Retina (tissue), 1 donor: ENCODE results near the gene GIT2.
A peak's percentile ranks its signal among the peaks of the same experiment; 100 is the strongest.
"Not testable (repeated sequence)": the region's sequence is repeated elsewhere in the genome, so short reads cannot be mapped to it uniquely, and the experiment has no call there.

Experiments
- DNase-seq: peaks from one replicate; pipeline ENCODE4 v3.0.0-alpha.2; 2016

Gene GIT2

GRCh38 chr12:109915171-109916040 lies 80.8 kb downstream of the GIT2 start:
- DNase-seq, result no peak

- no peak for DNase-seq
Measured at GRCh38 chr12:109914461-109914860, 81.7 kb downstream of the GIT2 start.

GRCh38 chr12:109912855-109913321 lies 83.3 kb downstream of the GIT2 start:
- DNase-seq, result no peak

GRCh38 chr12:109910969-109911348 lies 85.2 kb downstream of the GIT2 start:
- DNase-seq, result no peak

- no peak for DNase-seq
Measured at GRCh38 chr12:109910254-109910968, 85.8 kb downstream of the GIT2 start.

GRCh38 chr12:109905301-109905700 lies 90.9 kb downstream of the GIT2 start:
- no peak for DNase-seq

- DNase-seq, result no peak
Measured at GRCh38 chr12:109902891-109903418, 93.2 kb downstream of the GIT2 start.

GRCh38 chr12:109900752-109901580 lies 95.2 kb downstream of the GIT2 start:
- DNase-seq, result no peak

- DNase-seq, result peak; percentile 93
Measured at GRCh38 chr12:109899783-109900751, 96.1 kb downstream of the GIT2 start, which contains the start of gene TCHP. Gene TCHP, plus strand, starts transcription at chr12:109900274. Its CDS starts 2,753 bp downstream, at chr12:109903027.

- DNase-seq, result not testable (repeated sequence)
Measured at GRCh38 chr12:109899345-109899744, 96.8 kb downstream of the GIT2 start.

- DNase-seq, result no peak
Measured at GRCh38 chr12:109897029-109897428, 99.1 kb downstream of the GIT2 start.

- DNase-seq, result no peak
Measured at GRCh38 chr12:109896188-109896587, 100.0 kb downstream of the GIT2 start.

GRCh38 chr12:109894939-109895338 lies 101.2 kb downstream of the GIT2 start:
- DNase-seq, result no peak

GRCh38 chr12:109893261-109893995 lies 102.7 kb downstream of the GIT2 start:
- no peak for DNase-seq

- no peak for DNase-seq
Measured at GRCh38 chr12:109892748-109893147, 103.4 kb downstream of the GIT2 start.

GRCh38 chr12:109892165-109892715 lies 103.9 kb downstream of the GIT2 start:
- no peak for DNase-seq

GRCh38 chr12:109891731-109892130 lies 104.4 kb downstream of the GIT2 start:
- not testable (repeated sequence) for DNase-seq

GRCh38 chr12:109890620-109891170 lies 105.5 kb downstream of the GIT2 start:
- peak; percentile 36 for DNase-seq

- no peak for DNase-seq
Measured at GRCh38 chr12:109888179-109889020, 107.8 kb downstream of the GIT2 start.
